Suprapubic skin (tissue), 3 donors: ENCODE results near the gene ELAVL2.

Experiments
- EP300 ChIP-seq: sonication (generic); formaldehyde crosslinking; IDR thresholded peaks from one replicate; pipeline ENCODE4 v1.6.1; 2017; ENCODE audit warnings: antibody characterized with exemption
- TF ChIP-seq, protein P1 (sequence below), 2 donors: fragments of 200-600 bp in 1 of 2; fragments of 450-650 bp in 1 of 2; sonication (generic) in 1 of 2; IDR thresholded peaks; one replicate each; pipeline ENCODE4 v1.5.1; 2016 to 2019; ENCODE audit warnings: antibody characterized with exemption in 2 of 2, mild to moderate bottlenecking in 1 of 2, moderate library complexity in 1 of 2

DNA sequence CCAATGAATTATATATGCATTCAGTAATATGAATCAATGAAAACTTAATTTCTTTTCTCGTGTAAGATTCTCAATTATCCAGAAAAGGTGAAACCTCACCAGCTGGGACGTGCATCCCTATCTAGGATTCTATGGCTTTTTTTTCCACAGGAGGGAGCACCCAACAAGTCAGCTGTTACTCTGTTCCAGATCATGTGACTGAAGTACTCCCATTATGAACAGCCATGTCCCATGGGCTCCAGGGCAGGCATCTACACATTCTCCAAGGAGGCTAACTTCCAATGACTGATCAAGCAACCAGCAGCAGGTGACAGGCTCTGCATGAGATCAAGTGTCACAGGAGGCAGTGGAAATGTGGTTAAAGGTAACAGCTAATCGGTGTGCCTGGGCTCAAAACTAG is 118.8 kb downstream of the ELAVL2 start:
- TF ChIP-seq, protein P1, sequence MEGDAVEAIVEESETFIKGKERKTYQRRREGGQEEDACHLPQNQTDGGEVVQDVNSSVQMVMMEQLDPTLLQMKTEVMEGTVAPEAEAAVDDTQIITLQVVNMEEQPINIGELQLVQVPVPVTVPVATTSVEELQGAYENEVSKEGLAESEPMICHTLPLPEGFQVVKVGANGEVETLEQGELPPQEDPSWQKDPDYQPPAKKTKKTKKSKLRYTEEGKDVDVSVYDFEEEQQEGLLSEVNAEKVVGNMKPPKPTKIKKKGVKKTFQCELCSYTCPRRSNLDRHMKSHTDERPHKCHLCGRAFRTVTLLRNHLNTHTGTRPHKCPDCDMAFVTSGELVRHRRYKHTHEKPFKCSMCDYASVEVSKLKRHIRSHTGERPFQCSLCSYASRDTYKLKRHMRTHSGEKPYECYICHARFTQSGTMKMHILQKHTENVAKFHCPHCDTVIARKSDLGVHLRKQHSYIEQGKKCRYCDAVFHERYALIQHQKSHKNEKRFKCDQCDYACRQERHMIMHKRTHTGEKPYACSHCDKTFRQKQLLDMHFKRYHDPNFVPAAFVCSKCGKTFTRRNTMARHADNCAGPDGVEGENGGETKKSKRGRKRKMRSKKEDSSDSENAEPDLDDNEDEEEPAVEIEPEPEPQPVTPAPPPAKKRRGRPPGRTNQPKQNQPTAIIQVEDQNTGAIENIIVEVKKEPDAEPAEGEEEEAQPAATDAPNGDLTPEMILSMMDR (IDR thresholded peaks at IDR 0.05): no peak
- TF ChIP-seq EP300: no peak
